Mesenchymal stem cell (in vitro differentiated cells and primary cell): ENCODE measurements around the gene KIF6.

Experiments used
- DNase-seq: peaks from one replicate; pipeline ENCODE4 v3.0.0-alpha.2; 2013
- H2AFZ ChIP-seq: one replicate; pipeline ENCODE4 v1.6.1; 2013; ENCODE audit warnings: low read depth, mild to moderate bottlenecking, control low read depth, inconsistent platforms, low read length, moderate library complexity
- H2AK5ac ChIP-seq: 2 replicates; pipeline ENCODE4 v1.6.1; 2013; ENCODE audit warnings: low read length, moderate library complexity, mild to moderate bottlenecking, inconsistent platforms; ENCODE audit not compliant: severe bottlenecking
- H2BK120ac ChIP-seq: one replicate; pipeline ENCODE4 v1.6.1; 2013; ENCODE audit warnings: low read depth, mild to moderate bottlenecking, inconsistent platforms, low read length, moderate library complexity
- H2BK12ac ChIP-seq, 2 experiments: one replicate each; pipeline ENCODE4 v1.6.1; 2013; ENCODE audit warnings: inconsistent platforms in 2 of 2, low read length in 2 of 2, mild to moderate bottlenecking in 2 of 2, moderate library complexity in 2 of 2, control low read depth in 1 of 2
- H2BK15ac ChIP-seq: one replicate; pipeline ENCODE4 v1.6.1; 2013; ENCODE audit warnings: mild to moderate bottlenecking, low read depth, inconsistent platforms; ENCODE audit not compliant: poor library complexity, severe bottlenecking
- H2BK5ac ChIP-seq: 2 replicates; pipeline ENCODE4 v1.6.1; 2013; ENCODE audit warnings: low read depth, mild to moderate bottlenecking, low read length, control low read depth, inconsistent platforms; ENCODE audit not compliant: poor library complexity, severe bottlenecking
- H3K14ac ChIP-seq, 2 experiments: one replicate each; pipeline ENCODE4 v1.6.1; 2013; ENCODE audit warnings: inconsistent platforms in 2 of 2, low read length in 2 of 2, control low read depth in 1 of 2, mild to moderate bottlenecking in 1 of 2, moderate library complexity in 1 of 2
- H3K18ac ChIP-seq, 2 experiments: one replicate each; pipeline ENCODE4 v1.6.1; 2013; ENCODE audit warnings: inconsistent platforms in 2 of 2, low read length in 2 of 2, control low read depth in 1 of 2, low read depth in 1 of 2, mild to moderate bottlenecking in 1 of 2
- H3K23ac ChIP-seq, 2 experiments: one replicate each; pipeline ENCODE4 v1.6.1; 2013; ENCODE audit warnings: inconsistent platforms in 2 of 2, low read length in 2 of 2, mild to moderate bottlenecking in 2 of 2, moderate library complexity in 2 of 2, control low read depth in 1 of 2
- H3K27ac ChIP-seq: 2 replicates; pipeline ENCODE4 v1.5.1; 2013; ENCODE audit warnings: mild to moderate bottlenecking, moderate library complexity, low read length, control low read depth, inconsistent platforms; ENCODE audit not compliant: poor library complexity, severe bottlenecking
- H3K27me3 ChIP-seq, 2 experiments: 2 replicates each; pipeline versions ENCODE4 v1.6.1 to v1.7.0; 2013; ENCODE audit warnings: low read length in 2 of 2, mild to moderate bottlenecking in 2 of 2, moderate library complexity in 2 of 2, control low read depth in 1 of 2, inconsistent platforms in 1 of 2; ENCODE audit not compliant: control insufficient read depth in 1 of 2, insufficient read depth in 1 of 2
- H3K36me3 ChIP-seq, 2 experiments: 2 replicates each; pipeline versions ENCODE4 v1.6.1 to v1.7.0; 2013; ENCODE audit warnings: low read length in 2 of 2, control low read depth in 1 of 2, inconsistent platforms in 1 of 2, low read depth in 1 of 2, mild to moderate bottlenecking in 1 of 2; ENCODE audit not compliant: insufficient read depth in 2 of 2, control insufficient read depth in 1 of 2
- H3K4ac ChIP-seq, 2 experiments: one replicate each; pipeline ENCODE4 v1.6.1; 2013; ENCODE audit warnings: inconsistent platforms in 2 of 2, low read length in 2 of 2, mild to moderate bottlenecking in 2 of 2, moderate library complexity in 2 of 2, control low read depth in 1 of 2, low read depth in 1 of 2
- H3K4me1 ChIP-seq: 2 replicates; pipeline ENCODE4 v1.6.1; 2013; ENCODE audit warnings: low read depth, low read length, control low read depth; ENCODE audit not compliant: control insufficient read depth, insufficient read depth
- H3K4me2 ChIP-seq: 2 replicates; pipeline ENCODE4 v1.6.1; 2013; ENCODE audit warnings: low read length, mild to moderate bottlenecking, inconsistent platforms; ENCODE audit not compliant: poor library complexity, severe bottlenecking
- H3K4me3 ChIP-seq, 2 experiments: 2 replicates each; pipeline versions ENCODE4 v1.5.1 to v1.7.0; 2013; ENCODE audit warnings: low read length in 2 of 2, mild to moderate bottlenecking in 2 of 2, control low read depth in 1 of 2, low read depth in 1 of 2; ENCODE audit not compliant: insufficient read depth in 1 of 2
- H3K79me1 ChIP-seq: replicated peaks from 2 replicates; pipeline ENCODE4 v1.6.1; 2013; ENCODE audit warnings: mild to moderate bottlenecking, control low read depth, low read length, inconsistent platforms; ENCODE audit not compliant: poor library complexity, severe bottlenecking
- H3K9ac ChIP-seq: 2 replicates; pipeline ENCODE4 v1.7.0; 2013; ENCODE audit warnings: mild to moderate bottlenecking, low read length, moderate library complexity
- H3K9me3 ChIP-seq: 2 replicates; pipeline ENCODE4 v1.7.0; 2013; ENCODE audit warnings: mild to moderate bottlenecking, low read length; ENCODE audit not compliant: control insufficient read depth
- H4K8ac ChIP-seq: one replicate; pipeline ENCODE4 v1.6.1; 2013; ENCODE audit warnings: inconsistent platforms, mild to moderate bottlenecking, low read length, moderate library complexity
- H4K91ac ChIP-seq: one replicate; pipeline ENCODE4 v1.6.1; 2013; ENCODE audit warnings: mild to moderate bottlenecking, low read length, inconsistent platforms
- WGBS: methylation state at CpG from one replicate; pipeline ENCODE4 v1.1.7; 2013; ENCODE audit warnings: mixed read lengths; 5-methylcytosine and 5-hydroxymethylcytosine counted together

KIF6 gene

DNA sequence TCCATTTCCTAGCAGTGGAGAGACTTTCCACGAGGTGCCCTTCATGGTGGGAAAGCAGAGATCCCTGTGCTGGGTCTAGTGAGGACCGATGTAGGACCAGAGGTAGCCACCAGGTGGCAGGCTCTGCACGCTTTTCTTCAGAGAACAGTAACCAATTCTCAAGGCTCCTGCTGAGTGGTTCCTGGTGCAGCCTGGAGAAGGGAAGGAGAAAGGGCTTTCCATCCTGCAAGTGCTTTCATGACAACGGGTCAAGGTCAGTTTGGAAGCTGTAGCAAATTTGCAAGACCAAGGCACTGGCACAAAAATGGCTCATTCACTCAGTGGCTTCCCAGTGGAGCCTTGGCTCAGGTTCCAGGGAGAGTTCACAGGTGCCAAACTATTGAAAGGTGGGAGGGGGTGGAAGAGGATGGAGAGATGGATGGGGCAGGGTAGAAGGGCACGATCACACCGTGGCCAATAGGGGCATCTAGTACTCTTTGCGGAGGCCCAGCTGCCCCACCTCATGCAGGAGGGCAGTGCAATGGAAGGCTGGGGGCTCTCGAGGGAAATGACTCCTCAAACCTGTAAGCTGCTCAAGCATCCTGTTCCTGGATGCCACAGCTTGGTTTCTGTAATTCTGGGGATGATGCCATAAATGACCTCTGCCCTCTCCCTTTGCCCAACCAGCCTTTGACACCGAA is 377.2 kb downstream of the KIF6 start:
- H3K14ac ChIP-seq = no peak overlapping the region
- H2AFZ ChIP-seq = no peak overlapping the region
- 27% methylated on average over 8 of the region's 9 CpGs for WGBS
- no peak overlapping the region for H3K23ac ChIP-seq
- DNase-seq = peak; percentile 71
- H3K27ac ChIP-seq = no peak overlapping the region
- no peak overlapping the region for H3K4ac ChIP-seq
- H3K4me2 ChIP-seq = no peak overlapping the region
- no peak overlapping the region for H2BK15ac ChIP-seq
- H2AK5ac ChIP-seq = no peak overlapping the region
- no peak overlapping the region for H3K4me3 ChIP-seq
- H2BK12ac ChIP-seq = no peak overlapping the region
- no peak overlapping the region for H3K18ac ChIP-seq
- H2BK5ac ChIP-seq = no peak overlapping the region
- H3K79me1 ChIP-seq = no peaks in the 10 kb centered on the region
- H4K91ac ChIP-seq = no peak overlapping the region
- peaks cover 6% of the 10 kb centered on the region for H3K4me1 ChIP-seq
- no peak overlapping the region for H2BK120ac ChIP-seq
- no peak overlapping the region for H4K8ac ChIP-seq
- no peaks in the 10 kb centered on the region for H3K9me3 ChIP-seq
- H3K27me3 ChIP-seq = peaks cover 9 to 12% of the 10 kb centered on the region in 2 experiments
- no peaks in the 10 kb centered on the region for H3K36me3 ChIP-seq
- no peak overlapping the region for H3K9ac ChIP-seq

DNA sequence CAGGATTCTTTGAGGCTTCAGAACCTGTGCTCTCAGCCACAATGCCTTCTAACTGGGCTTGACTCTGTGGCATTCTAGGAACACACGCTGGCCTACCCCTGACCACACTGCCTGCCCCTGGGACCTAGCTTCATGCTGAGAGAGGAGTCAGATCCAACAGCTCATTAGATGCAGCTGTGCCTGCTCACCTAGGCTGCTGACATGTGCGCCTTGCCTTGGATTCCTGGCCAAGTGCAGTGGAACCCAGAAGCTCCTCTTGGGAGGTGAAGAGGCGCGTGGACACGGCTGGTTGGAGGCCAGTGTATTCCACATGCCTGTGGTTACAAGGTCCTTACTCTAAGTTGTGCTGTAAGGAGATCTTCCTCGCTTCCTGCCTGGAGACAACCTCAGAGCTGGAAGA is 378.0 kb downstream of the KIF6 start:
- Histone ChIP-seq H2BK5ac (no peak overlapping the region), H4K8ac (peak overlapping the region; percentile 3), H4K91ac (no peak overlapping the region), H3K4me2 (no peak overlapping the region), H3K4ac (no peak overlapping the region), H3K27ac (no peak overlapping the region), H3K4me3 (no peak overlapping the region), H2BK12ac (no peak overlapping the region), H2AK5ac (no peak overlapping the region), H3K18ac (no peak overlapping the region), H3K79me1 (no peaks in the 10 kb centered on the region), H2BK120ac (no peak overlapping the region), H2BK15ac (no peak overlapping the region), H2AFZ (no peak overlapping the region), H3K4me1 (peaks cover 6% of the 10 kb centered on the region), H3K14ac (no peak overlapping the region), H3K9me3 (no peaks in the 10 kb centered on the region), H3K27me3 (peaks cover 9 to 13% of the 10 kb centered on the region in 2 experiments), H3K23ac (no peak overlapping the region), H3K36me3 (no peaks in the 10 kb centered on the region), H3K9ac (no peak overlapping the region)
- 85% methylated on average over 6 of the region's 6 CpGs for WGBS
- DNase-seq = peak; percentile 26

DNA sequence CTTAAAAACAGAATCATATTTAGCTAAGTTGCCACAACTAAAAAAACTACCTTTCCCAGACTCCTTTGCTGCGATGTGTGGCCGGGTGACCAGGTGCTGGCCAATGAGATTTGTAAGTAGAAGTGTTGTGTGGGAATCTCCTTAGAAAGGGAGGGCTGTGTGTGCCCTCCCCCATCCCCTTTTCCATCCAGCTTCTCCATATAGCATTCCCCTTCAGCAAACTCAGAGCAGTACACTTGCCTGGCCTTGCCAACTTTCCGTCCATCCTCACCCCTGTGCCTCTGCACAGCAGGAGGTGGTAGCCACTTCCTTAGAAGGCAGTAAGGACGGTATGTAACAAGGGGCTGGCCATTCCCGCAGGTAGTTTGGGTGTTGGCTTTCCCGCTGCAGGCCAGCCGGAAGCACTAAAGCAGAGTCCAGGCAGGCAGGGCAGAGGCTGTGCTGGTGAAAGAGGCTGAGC is 380.4 kb downstream of the KIF6 start:
- 85% methylated on average over 5 of the region's 7 CpGs for WGBS
- Histone ChIP-seq H2AK5ac (no peak overlapping the region), H3K9ac (no peak overlapping the region), H2AFZ (peak overlapping the region; percentile 39), H2BK15ac (no peak overlapping the region), H2BK120ac (no peak overlapping the region), H3K36me3 (no peaks in the 10 kb centered on the region), H2BK12ac (peak overlapping the region; percentile 2 to 83), H3K23ac (no peak overlapping the region), H3K27me3 (peaks cover 16 to 28% of the 10 kb centered on the region in 2 experiments), H3K4me1 (peaks cover 6% of the 10 kb centered on the region), H4K91ac (peak overlapping the region; percentile 1), H3K14ac (peak overlapping the region in 1 of 2 experiments; percentile 53), H3K27ac (no peak overlapping the region), H4K8ac (no peak overlapping the region), H3K79me1 (no peaks in the 10 kb centered on the region), H3K4me3 (no peak overlapping the region), H3K18ac (peak overlapping the region in 1 of 2 experiments; percentile 40), H3K4me2 (no peak overlapping the region), H3K4ac (peak overlapping the region in 1 of 2 experiments; percentile 32), H2BK5ac (no peak overlapping the region), H3K9me3 (no peaks in the 10 kb centered on the region)
- peak; percentile 38 for DNase-seq

DNA sequence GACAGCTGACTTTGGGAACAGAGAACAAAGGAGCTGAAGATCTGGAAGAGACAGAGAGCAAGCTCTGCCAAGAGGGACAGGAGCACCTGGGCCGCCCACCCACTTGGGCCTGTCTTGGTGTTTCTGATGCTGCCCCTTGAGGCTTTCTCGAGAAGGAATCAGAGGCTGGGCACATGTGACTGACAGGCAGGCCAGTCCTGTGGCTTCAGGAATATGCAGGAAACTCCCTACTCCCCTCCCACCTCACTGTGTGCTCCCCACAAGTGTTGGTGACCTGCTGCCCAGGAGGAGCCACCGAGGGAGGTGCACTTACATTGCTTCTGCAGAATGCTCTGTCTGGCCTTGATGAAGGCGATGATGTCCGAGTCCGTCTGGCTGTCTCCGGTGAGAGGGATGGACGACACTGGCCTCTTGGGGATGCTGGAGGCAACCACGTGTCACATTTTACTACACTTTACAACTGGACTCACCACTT is 381.8 kb downstream of the KIF6 start:
- no peak overlapping the region for H3K23ac ChIP-seq
- H4K91ac ChIP-seq = peak overlapping the region; percentile 80
- H2BK15ac ChIP-seq = peak overlapping the region; percentile 63
- no peak overlapping the region for H3K14ac ChIP-seq
- peak overlapping the region; percentile 92 for H4K8ac ChIP-seq
- no peak overlapping the region for H2AK5ac ChIP-seq
- H3K9me3 ChIP-seq = no peaks in the 10 kb centered on the region
- H3K36me3 ChIP-seq = no peaks in the 10 kb centered on the region
- H3K27me3 ChIP-seq = peaks cover 25 to 36% of the 10 kb centered on the region in 2 experiments
- peaks cover 6% of the 10 kb centered on the region for H3K4me1 ChIP-seq
- H3K4ac ChIP-seq = peak overlapping the region; percentile 2 to 88
- H2BK5ac ChIP-seq = no peak overlapping the region
- peak; percentile 26 for DNase-seq
- H3K4me2 ChIP-seq = no peak overlapping the region
- peak overlapping the region in 1 of 2 experiments; percentile 27 for H3K4me3 ChIP-seq
- 90% methylated on average over 9 of the region's 9 CpGs for WGBS
- H2BK12ac ChIP-seq = peak overlapping the region; percentile 30 to 75
- H2AFZ ChIP-seq = no peak overlapping the region
- H3K9ac ChIP-seq = no peak overlapping the region
- no peak overlapping the region for H3K27ac ChIP-seq
- H2BK120ac ChIP-seq = peak overlapping the region; percentile 55
- H3K79me1 ChIP-seq = no peaks in the 10 kb centered on the region
- H3K18ac ChIP-seq = peak overlapping the region; percentile 1 to 7
